Hindlimb muscle (tissue), 1 donor: Measurements from ENCODE around the gene AKR7A3. TPM values are rescaled to one million over a fixed set of nuclear protein-coding genes. Genes with fewer than 3 reads are reported as not detected.
"Not testable (repeated sequence)": the region's sequence is repeated elsewhere in the genome, so short reads cannot be mapped to it uniquely, and the experiment has no call there.

Experiments used
- DNase-seq: peaks from one replicate; pipeline ENCODE4 v3.0.0-alpha.2; 2013
- polyA plus RNA-seq: library from polyadenylated mRNA; unstranded; fragments of 120-200 nt; gene quantifications from one replicate; pipeline ENCODE4 v1.2.1, GENCODE V29; 2013; ENCODE audit not compliant: insufficient read length

Gene AKR7A3
- polyA plus RNA-seq, 1 donor, result 1.6 TPM

GRCh38 chr1:19317126-19317910 is 28.7 kb upstream of the AKR7A3 start:
- no peak for DNase-seq

- no peak for DNase-seq
Observed at GRCh38 chr1:19315378-19316198, 27.0 kb upstream of the AKR7A3 start.

GRCh38 chr1:19313961-19314882 is 25.7 kb upstream of the AKR7A3 start:
- DNase-seq, result no peak

- DNase-seq, result no peak
Observed at GRCh38 chr1:19313636-19313959, 25.0 kb upstream of the AKR7A3 start.

- DNase-seq, result no peak
Observed at GRCh38 chr1:19312782-19313635, 24.4 kb upstream of the AKR7A3 start.

DNA sequence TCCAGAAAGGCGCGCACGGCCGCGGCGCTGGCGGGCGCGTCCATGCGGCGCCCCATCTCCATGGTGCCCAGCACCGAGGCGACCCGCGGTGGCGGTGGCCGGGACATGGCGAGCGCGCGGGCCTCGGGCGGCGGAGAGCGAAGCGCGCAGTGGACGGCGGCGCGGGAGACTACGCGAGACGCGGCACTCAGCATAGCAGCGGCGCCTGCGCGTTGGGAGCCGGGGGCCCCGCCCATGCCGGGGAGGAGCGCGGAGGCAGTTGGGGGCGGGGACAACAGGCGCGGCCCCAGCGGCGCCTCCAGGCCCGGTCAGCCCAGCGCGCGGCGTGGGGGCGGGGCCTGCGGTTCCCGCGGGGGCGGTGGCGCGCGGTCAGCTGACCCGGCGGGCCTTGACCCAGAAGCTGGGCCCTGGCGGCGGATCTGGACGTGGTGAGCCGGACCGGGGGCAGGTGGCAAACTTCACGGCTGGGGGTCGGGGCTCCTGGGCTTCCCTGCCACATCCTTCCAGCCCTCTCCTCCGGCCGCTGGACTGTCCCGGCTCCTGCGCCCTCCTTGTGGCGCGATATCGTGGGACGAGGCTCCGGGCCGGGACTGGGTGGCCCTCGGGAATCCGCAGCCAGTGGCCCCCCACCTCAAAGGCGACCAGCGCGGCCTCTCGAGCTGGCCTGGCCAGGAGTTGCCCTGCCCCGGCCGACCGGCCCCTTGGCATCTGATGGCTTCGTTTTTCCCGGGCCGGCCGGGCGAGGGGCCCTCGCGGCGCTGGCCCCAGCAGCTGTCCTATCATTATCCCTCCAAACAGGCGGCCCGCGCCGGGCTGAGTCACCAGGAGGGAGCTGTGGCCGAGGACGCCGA is 23.6 kb upstream of the AKR7A3 start, which contains the start of the genes AKR7A2 and SLC66A1:
TSS of gene AKR7A2 (minus strand) at position 214 of the 851 bp plus-strand sequence. CDS start at position 194, 20 bp downstream.
TSS of gene SLC66A1 (plus strand) at position 396 of the 851 bp plus-strand sequence. CDS start 5,352 bp downstream, outside the sequence.
- DNase-seq, result peak; percentile 96

- DNase-seq, result no peak
Observed at GRCh38 chr1:19311503-19311930, 22.9 kb upstream of the AKR7A3 start.

DNA sequence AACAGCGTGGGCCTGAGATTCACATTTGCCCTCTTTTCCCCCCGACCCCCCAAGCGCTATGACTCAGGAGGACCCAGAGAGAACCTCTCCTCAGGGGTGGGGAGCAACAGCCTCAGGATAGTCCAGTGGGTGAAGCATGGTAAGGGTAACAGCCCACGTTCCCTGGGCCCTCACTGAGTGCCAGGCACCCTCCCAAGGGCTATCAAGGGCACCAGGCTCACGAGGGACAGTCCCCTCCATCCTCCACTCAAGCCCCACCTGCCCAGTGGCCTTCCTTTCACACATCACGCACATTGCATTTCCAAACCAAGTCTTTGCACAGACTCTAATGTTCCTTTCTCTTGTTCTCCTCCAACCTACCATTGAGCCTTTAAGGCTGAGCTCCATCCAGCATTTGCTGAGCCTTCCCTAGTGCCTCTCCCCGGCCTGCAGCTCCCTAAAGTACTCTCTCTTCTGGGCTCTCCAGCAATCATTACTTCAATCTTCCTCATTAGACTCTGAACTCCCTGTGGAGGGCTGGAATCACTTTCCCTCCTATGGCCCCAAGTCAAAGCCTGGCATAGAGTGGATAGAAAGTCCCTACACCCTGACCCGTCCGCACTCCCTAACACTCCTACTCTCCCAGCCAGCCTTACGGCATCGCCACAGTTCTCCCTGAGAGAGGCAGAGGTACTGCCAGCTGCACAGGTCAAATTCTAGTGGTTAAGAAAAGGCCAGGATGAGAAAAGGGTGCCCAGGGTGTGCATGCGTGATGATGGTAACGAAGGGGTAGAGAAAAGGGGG is 22.3 kb upstream of the AKR7A3 start:
- DNase-seq, result no peak

- no peak for DNase-seq
Observed at GRCh38 chr1:19310061-19310460, 21.5 kb upstream of the AKR7A3 start.

DNA sequence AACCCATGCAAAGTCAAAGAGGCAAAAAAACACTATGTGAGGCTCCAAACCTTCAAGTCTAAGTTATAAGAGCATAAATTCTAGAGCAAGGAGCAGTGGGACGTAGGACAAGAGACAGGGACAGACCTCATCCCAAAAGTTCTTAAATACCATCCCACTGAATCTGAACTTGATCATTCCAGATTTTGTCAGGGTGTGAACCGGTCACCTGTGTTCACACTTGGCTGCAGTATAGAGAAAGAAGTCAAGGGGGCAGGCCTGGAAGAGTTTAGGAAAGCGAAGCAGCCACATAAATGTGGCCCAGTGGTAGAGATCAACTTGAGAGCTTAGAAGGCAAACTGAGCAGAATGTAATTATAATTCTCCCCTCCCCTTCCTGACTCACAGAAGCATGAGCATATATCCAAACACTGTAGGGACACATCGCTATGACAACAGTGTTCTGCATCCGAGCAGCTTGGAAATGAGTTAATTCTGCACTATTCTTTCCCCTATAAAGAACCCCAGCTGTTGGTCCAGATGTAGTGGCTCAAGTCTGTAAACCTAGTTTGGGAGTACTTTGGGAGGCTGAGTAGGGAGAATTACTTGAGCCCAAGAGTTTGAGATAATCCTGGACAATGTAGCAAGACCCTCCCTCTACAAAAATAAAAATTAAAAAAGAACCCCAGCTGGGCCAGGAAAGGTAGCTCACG is 20.7 kb upstream of the AKR7A3 start:
- DNase-seq, result no peak

DNA sequence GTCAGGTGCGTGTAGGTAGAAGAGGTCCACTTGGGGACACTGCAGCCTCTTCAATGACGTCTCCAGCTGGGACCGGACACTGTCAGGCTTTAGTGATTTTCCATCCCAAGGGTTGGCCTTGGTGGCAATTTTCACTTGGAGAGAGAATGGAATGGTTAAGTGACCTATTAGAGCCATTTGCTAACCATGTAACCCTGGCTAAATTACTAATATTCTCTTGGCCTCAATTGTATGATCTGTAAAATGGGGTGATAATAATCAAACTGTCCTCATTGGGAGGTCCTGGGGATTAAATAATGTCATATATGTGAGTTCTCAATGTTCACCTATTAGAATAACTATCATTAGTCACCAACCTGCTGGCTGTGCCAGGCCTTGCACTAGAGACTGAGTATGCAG is 19.9 kb upstream of the AKR7A3 start:
- DNase-seq, result no peak

DNA sequence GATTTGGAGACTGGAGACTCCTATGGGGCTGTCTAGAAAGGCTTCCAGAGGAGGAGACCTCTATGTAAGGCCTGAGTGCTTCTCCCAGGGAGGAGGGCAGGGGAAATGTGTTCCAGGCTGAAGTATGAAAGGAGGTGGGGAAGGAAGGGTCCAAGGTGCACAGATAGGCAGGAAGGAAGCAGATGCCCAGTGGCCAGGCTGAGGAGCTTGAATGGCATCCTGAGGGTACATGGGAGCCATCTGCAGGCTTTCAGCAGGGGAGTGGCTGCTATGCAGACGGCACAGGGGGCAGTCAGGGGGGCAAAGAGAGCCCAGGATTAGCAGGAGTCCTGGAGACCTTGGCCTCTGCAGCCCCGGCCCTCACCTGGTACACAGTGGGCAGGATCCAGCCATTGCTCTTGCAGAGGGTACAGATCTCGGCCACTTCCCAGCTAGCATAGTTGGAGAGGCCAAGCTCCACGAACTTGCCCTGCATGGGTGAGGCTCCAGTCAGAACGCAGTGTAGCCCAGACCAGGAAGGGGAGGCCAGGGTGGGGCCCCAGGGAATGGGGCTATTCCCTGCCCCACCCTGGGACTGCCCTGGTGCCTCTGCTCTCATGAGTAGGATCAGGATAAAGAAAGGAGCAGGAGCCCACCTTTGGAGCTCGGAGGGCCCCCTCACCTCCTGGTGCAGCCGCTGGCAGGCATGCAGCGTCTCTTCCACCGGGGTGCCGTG is 19.4 kb upstream of the AKR7A3 start:
- DNase-seq, result no peak

- no peak for DNase-seq
Observed at GRCh38 chr1:19306941-19307340, 18.4 kb upstream of the AKR7A3 start.

GRCh38 chr1:19305880-19306279 is 17.3 kb upstream of the AKR7A3 start:
- DNase-seq, result no peak

- DNase-seq, result not testable (repeated sequence)
Observed at GRCh38 chr1:19304081-19304480, 15.5 kb upstream of the AKR7A3 start.

- no peak for DNase-seq
Observed at GRCh38 chr1:19300211-19300610, 11.6 kb upstream of the AKR7A3 start.

DNA sequence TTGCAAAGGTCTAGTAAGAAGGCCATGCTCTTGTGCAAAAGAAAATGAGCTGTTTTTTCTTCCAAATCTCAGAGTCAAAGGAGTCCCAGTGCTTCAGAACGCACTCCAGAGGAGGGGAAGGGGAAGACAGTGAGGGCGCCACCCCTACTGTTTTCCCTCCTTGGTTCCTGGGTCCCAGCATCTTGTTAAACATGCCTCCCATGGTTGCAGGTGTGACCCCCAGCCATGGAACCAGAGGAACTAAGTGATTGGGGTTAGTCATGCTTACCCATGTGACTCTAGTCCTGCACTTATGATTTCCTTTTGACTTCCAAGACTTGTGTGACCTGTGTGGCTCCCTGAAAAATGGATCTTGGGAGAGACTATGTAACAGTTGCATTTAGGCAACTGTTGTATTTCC is 6.1 kb upstream of the AKR7A3 start:
- no peak for DNase-seq

DNA sequence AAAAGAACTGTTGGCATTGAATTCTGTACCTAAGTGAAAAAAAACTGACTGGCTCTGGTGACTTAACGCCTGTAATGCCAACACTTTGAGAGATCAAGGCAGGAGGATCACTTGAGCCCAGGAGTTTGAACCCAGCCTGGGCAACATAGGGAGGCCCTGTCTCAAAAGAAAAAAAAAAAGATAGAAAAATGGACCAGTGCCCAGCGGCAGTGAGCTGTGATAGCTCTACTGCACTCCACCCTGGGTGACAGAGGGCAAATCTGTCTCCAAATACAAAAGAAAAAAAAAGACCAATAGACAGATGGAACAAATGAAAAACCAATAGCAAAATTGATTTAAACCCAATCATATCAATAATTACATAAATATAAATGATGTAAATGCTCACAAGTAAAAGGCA is 674 bp upstream of the AKR7A3 start:
- no peak for DNase-seq
